Testis (tissue), 2 donors: ENCODE measurements around the gene PDK2.

Experiments
- POLR2A ChIP-seq: fragments of 450-650 bp; IDR thresholded peaks from one replicate; pipeline ENCODE4 v1.6.1; 2017; ENCODE audit warnings: antibody characterized with exemption, mild to moderate bottlenecking, moderate library complexity
- TF ChIP-seq, protein P1 (sequence below), 3 experiments: fragments of 450-650 bp in 2 of 3; fragments of 200-600 bp in 1 of 3; sonication (generic) in 1 of 3; IDR thresholded peaks; one replicate each; pipeline ENCODE4 v1.5.1; 2016 to 2019; ENCODE audit warnings: antibody characterized with exemption in 3 of 3, mild to moderate bottlenecking in 2 of 3, moderate library complexity in 1 of 3

DNA sequence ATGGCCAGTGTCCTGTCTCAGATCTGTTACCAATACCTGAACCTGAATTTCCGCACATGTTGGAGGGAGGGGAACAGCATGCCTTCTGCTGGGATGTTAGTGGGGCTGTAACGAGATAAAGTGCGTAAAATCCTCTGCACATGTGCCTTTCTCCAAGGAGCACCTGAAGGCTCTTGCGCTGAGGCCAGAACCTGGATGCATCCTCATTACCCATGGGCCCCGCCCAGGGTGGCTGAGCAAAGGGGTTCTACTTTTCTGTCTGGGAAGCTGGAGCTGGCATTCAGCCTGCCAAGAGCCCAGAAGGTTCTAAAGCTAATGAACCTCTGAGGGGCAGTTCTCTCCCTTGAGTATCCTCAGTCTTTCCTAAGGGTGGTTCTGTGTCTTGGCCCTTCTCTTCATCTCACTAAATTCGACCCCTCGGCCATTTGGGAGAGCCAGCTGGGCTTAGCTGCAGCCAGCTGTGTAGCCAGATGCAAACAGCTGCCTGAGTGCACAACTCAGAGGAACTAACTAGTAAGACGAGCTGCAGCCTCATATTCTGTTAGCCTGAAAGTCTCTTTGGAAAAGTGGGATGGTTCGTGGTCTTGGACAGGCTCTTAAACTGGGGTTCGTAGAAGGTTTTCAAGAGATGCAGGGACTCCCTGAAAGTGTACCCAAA, 36.7 kb upstream of the PDK2 start:
- TF ChIP-seq, protein P1, sequence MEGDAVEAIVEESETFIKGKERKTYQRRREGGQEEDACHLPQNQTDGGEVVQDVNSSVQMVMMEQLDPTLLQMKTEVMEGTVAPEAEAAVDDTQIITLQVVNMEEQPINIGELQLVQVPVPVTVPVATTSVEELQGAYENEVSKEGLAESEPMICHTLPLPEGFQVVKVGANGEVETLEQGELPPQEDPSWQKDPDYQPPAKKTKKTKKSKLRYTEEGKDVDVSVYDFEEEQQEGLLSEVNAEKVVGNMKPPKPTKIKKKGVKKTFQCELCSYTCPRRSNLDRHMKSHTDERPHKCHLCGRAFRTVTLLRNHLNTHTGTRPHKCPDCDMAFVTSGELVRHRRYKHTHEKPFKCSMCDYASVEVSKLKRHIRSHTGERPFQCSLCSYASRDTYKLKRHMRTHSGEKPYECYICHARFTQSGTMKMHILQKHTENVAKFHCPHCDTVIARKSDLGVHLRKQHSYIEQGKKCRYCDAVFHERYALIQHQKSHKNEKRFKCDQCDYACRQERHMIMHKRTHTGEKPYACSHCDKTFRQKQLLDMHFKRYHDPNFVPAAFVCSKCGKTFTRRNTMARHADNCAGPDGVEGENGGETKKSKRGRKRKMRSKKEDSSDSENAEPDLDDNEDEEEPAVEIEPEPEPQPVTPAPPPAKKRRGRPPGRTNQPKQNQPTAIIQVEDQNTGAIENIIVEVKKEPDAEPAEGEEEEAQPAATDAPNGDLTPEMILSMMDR (IDR thresholded peaks at IDR 0.05): no peak
- TF ChIP-seq POLR2A: no peak
